Measurements from ENCODE around the gene LIME1.

GRCh38 chr20:63754008-63754407 lies 17.5 kb downstream of the LIME1 start:
- TF ChIP-seq CTCF (IDR thresholded peaks at IDR 0.05) (no peak), POLR2A (IDR thresholded peaks at IDR 0.05) (no peak)

Measured in suprapubic skin (tissue), 3 donors.